Smooth muscle cell (in vitro differentiated cells): ENCODE results near the gene NMRK2. TPM values are rescaled to one million over a fixed set of nuclear protein-coding genes. Genes with fewer than 3 reads are reported as not detected.
"Not testable (repeated sequence)": the region's sequence is repeated elsewhere in the genome, so short reads cannot be mapped to it uniquely, and the experiment has no call there.

Experiments used
- DNase-seq: peaks from one replicate; lab custom pipeline; 2025; ENCODE audit not compliant: unreplicated experiment; lab: John Stamatoyannopoulos, UW
- H2AFZ ChIP-seq: fragments of 200-600 bp; sonication (generic); 2 replicates; pipeline ENCODE4 v1.6.0; 2016; ENCODE audit warnings: antibody characterized with exemption, low read depth, mild to moderate bottlenecking
- H3F3A ChIP-seq: fragments of 200-600 bp; sonication (generic); 2 replicates; pipeline ENCODE4 v1.6.0; 2017; ENCODE audit warnings: antibody characterized with exemption, low read depth
- H3K27ac ChIP-seq: fragments of 200-600 bp; sonication (generic); 2 replicates; pipeline ENCODE4 v1.5.1; 2016; ENCODE audit warnings: low read depth, mild to moderate bottlenecking
- H3K27me3 ChIP-seq: fragments of 200-600 bp; sonication (generic); 2 replicates; pipeline ENCODE4 v1.6.1; 2016; ENCODE audit warnings: low read depth, mild to moderate bottlenecking
- H3K36me3 ChIP-seq: fragments of 200-600 bp; sonication (generic); 2 replicates; pipeline ENCODE4 v1.5.1; 2016; ENCODE audit warnings: low read depth
- H3K4me1 ChIP-seq: fragments of 200-600 bp; sonication (generic); 2 replicates; pipeline ENCODE4 v1.5.1; 2016; ENCODE audit warnings: low read depth
- H3K4me2 ChIP-seq: fragments of 200-600 bp; sonication (generic); 2 replicates; pipeline ENCODE4 v1.6.0; 2016; ENCODE audit warnings: mild to moderate bottlenecking
- H3K4me3 ChIP-seq: fragments of 200-600 bp; sonication (generic); 2 replicates; pipeline ENCODE4 v1.5.1; 2016; ENCODE audit warnings: mild to moderate bottlenecking
- H3K79me2 ChIP-seq: fragments of 200-600 bp; sonication (generic); 2 replicates; pipeline ENCODE4 v1.6.0; 2016; ENCODE audit warnings: low read depth, mild to moderate bottlenecking
- H3K9ac ChIP-seq: fragments of 200-600 bp; sonication (generic); 2 replicates; pipeline ENCODE4 v1.6.0; 2016; ENCODE audit warnings: low read depth
- H3K9me3 ChIP-seq: fragments of 200-600 bp; sonication (generic); replicated peaks from 2 replicates; pipeline ENCODE4 v1.5.1; 2016; ENCODE audit warnings: low read depth
- H4K20me1 ChIP-seq: fragments of 200-600 bp; sonication (generic); 2 replicates; pipeline ENCODE4 v1.6.0; 2016; ENCODE audit warnings: low read depth
- WGBS: methylation state at CpG from one replicate; pipeline ENCODE4 v1.1.7; 2016; ENCODE audit warnings: low lambda C conversion rate; 5-methylcytosine and 5-hydroxymethylcytosine counted together
- polyA plus RNA-seq: library from polyadenylated mRNA; unstranded; fragments of >200 nt; fragmentation: Nextera tagmentation; extraction: Ambion mirVana; gene quantifications from 2 replicates; pipeline ENCODE4 v1.2.1, GENCODE V29; 2016
- total RNA-seq: library from RNA; depleted of rRNA; stranded (reverse); fragments of >200 nt; gene quantifications from 2 replicates; pipeline ENCODE4 v1.2.3, GENCODE V29; 2014
- TF ChIP-seq, protein P1 (sequence below): fragments of 200-600 bp; sonication (generic); IDR thresholded peaks from 2 replicates; pipeline ENCODE4 v1.5.1; 2017; ENCODE audit warnings: borderline replicate concordance, mild to moderate bottlenecking, antibody characterized with exemption; ENCODE audit not compliant: insufficient read depth, poor library complexity, severe bottlenecking

The NMRK2 gene, protein sequence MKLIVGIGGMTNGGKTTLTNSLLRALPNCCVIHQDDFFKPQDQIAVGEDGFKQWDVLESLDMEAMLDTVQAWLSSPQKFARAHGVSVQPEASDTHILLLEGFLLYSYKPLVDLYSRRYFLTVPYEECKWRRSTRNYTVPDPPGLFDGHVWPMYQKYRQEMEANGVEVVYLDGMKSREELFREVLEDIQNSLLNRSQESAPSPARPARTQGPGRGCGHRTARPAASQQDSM
- not detected in 2 replicates for total RNA-seq
- not detected in 2 replicates for polyA plus RNA-seq

DNA sequence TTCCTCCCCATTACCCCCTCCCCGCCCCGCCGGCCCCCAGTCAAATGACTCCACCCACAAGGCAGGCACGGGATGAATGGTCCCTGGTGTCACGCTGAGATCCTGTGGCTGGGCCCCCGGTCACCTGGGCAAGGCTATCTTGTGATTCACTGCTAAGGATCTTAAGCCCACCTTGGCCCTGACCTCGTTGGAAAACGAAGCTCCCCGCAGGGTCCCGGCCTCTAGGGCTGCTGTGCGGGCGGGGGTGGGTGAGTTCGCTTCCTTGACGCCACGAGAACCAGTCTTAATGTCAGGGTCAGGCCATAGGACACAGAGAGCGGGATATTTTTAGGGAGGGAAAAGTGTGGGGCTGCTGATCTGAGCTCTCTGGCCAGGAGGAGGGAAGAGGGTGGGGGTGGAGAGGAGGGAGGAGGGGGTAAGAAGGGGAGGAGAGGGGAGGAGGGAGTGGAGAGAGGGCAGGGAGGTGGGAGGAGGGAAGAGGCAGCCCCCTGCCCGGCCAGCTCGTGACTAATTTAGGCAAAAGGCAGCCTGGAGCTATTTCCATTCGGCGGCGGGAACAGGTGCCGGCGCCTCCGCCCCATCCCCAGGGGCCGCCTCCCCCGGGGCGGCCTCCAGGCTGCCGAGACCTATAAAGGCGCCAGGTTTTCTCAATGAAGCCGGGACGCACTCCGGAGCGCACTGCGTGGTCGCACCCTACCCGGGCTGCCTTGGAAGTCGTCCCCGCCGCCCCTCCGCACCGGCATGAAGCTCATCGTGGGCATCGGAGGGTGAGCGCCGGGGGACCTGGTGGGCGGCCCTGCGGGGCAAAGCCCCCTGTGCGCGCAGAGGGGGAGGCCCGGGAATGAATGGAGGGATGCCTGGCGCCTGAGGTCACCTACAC lies at the start of gene NMRK2:
Gene NMRK2, plus strand, starts transcription at position 139 of the 880 bp plus-strand sequence. Its CDS starts 603 bp downstream, at position 742.
- TF ChIP-seq, protein P1, sequence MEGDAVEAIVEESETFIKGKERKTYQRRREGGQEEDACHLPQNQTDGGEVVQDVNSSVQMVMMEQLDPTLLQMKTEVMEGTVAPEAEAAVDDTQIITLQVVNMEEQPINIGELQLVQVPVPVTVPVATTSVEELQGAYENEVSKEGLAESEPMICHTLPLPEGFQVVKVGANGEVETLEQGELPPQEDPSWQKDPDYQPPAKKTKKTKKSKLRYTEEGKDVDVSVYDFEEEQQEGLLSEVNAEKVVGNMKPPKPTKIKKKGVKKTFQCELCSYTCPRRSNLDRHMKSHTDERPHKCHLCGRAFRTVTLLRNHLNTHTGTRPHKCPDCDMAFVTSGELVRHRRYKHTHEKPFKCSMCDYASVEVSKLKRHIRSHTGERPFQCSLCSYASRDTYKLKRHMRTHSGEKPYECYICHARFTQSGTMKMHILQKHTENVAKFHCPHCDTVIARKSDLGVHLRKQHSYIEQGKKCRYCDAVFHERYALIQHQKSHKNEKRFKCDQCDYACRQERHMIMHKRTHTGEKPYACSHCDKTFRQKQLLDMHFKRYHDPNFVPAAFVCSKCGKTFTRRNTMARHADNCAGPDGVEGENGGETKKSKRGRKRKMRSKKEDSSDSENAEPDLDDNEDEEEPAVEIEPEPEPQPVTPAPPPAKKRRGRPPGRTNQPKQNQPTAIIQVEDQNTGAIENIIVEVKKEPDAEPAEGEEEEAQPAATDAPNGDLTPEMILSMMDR = no peak
- 2% methylated on average over 49 of the region's 51 CpGs for WGBS
- peak within 1 kb of the TSS; percentile 40 for H3K4me2 ChIP-seq
- no peaks in the 10 kb centered on the region for H3F3A ChIP-seq
- no peaks in the 10 kb centered on the region for H3K9me3 ChIP-seq
- no peak for DNase-seq
- no peak within 1 kb of the TSS for H2AFZ ChIP-seq
- H3K27ac ChIP-seq = no peak within 1 kb of the TSS
- H4K20me1 ChIP-seq = no peaks in the 10 kb centered on the region
- no peak within 1 kb of the TSS for H3K9ac ChIP-seq
- H3K79me2 ChIP-seq = no peaks in the 10 kb centered on the region
- no peak within 1 kb of the TSS for H3K4me3 ChIP-seq
- H3K4me1 ChIP-seq = peaks cover 7% of the 10 kb centered on the region
- H3K36me3 ChIP-seq = no peaks in the 10 kb centered on the region
- H3K27me3 ChIP-seq = peaks cover 35% of the 10 kb centered on the region

DNA sequence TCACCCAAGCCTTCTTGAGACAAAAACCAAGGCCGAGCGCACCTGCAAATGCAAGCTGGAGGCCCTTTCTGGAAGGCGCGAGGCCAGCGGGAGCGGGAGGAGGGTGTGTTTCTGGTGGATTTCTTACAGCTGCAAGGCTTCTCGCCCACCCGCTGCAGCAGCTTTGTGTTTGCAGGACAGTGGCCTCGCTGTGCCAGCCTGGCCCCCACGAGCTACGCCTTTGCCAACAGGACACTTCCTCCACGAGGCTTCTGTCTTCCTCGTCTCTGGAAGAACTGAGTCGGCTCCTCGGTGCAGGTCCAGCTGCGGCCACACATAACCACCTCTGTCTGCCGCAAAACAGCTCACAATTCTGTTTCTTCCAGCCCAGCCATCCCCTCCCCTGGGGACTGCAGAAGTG lies 42.3 kb upstream of the NMRK2 start:
- Histone ChIP-seq H3K9ac (no peak overlapping the region), H2AFZ (no peak overlapping the region), H3K79me2 (no peaks in the 10 kb centered on the region), H3K36me3 (no peaks in the 10 kb centered on the region), H3K4me3 (no peak overlapping the region), H3K27me3 (no peaks in the 10 kb centered on the region), H3K27ac (no peak overlapping the region), H3F3A (no peaks in the 10 kb centered on the region), H3K4me1 (no peaks in the 10 kb centered on the region), H3K4me2 (no peak overlapping the region), H3K9me3 (no peaks in the 10 kb centered on the region), H4K20me1 (no peaks in the 10 kb centered on the region)
- DNase-seq = no peak
- 94% methylated on average over 17 of the region's 17 CpGs for WGBS
- TF ChIP-seq, protein P1 = no peak

DNA sequence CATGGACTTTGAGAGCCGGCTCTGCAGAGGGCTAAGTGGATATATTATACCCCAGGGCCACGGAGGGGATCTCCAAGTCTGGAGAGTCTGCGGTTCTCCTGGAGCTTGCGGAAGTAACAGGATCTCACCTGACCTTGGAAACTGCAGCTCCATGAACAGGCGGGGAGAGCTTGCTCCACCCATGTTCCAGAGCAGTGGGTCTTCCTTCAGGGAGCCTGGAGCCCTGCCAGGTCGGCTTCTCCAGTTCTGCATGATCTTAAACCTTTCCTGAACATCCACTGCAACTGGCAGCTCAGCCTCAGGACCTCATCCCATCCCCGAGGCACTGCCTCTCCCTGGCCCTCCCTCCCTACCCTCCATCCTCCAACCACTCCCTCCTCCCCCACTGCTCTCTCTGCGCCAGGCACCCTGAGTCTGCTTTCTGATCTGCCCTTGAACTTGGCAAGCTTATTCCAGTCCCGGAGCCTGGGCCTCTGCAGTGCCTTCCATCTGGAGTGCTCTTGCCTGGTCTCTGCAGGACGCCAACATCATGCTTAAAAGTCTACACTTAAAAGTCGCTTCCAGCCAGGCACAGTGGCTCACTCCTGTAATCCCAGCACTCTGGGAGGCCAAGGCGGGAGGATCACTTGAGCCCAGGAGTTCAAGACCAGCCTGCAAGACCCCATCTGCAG lies 39.2 kb upstream of the NMRK2 start:
- Histone ChIP-seq H3K79me2 (no peaks in the 10 kb centered on the region), H3K36me3 (no peaks in the 10 kb centered on the region), H3K4me1 (no peaks in the 10 kb centered on the region), H4K20me1 (no peaks in the 10 kb centered on the region), H3K9ac (no peak overlapping the region), H3K27me3 (no peaks in the 10 kb centered on the region), H3K4me2 (no peak overlapping the region), H3F3A (no peaks in the 10 kb centered on the region), H2AFZ (no peak overlapping the region), H3K27ac (no peak overlapping the region), H3K4me3 (no peak overlapping the region), H3K9me3 (no peaks in the 10 kb centered on the region)
- TF ChIP-seq, protein P1 = no peak
- DNase-seq = no peak
- 85% methylated on average over 11 of the region's 12 CpGs for WGBS

DNA sequence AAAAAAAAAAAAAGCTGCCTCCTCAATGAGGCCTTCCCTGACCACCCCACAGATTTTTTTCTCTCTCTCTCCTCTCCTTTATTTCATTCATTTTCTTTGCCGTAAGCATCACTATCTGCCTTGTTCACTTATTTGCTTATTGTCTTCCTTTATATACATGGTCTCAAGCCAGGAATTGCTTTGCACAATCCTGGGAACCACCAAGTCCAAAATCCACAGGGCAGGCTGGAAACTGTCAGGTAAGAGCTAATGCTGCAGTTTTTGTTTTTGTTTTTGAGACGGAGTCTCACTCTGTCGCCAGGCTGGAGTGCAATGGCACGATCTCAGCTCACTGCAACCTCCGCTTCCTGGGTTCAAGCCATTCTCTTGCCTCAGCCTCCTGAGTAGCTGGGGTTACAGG lies 37.9 kb upstream of the NMRK2 start:
- not testable (repeated sequence) for H3K9ac ChIP-seq, H3K27ac ChIP-seq, H4K20me1 ChIP-seq, H2AFZ ChIP-seq, H3K4me2 ChIP-seq, H3K36me3 ChIP-seq, H3K4me3 ChIP-seq, DNase-seq, H3K27me3 ChIP-seq, H3K79me2 ChIP-seq, H3F3A ChIP-seq, H3K4me1 ChIP-seq, H3K9me3 ChIP-seq
- 97% methylated on average over 5 of the region's 5 CpGs for WGBS
